Lower leg skin (tissue), 4 donors: ENCODE measurements around the gene ELF1. TPM values are rescaled to one million over a fixed set of nuclear protein-coding genes. Genes with fewer than 3 reads are reported as not detected.
"Not testable (repeated sequence)": the region's sequence is repeated elsewhere in the genome, so short reads cannot be mapped to it uniquely, and the experiment has no call there.

Experiments
- DNase-seq, 2 donors: peaks; one replicate each; pipeline ENCODE4 v3.0.0-alpha.2; 2019; ENCODE audit warnings: low spot score in 2 of 2
- H3K4me3 ChIP-seq: fragments of 200-600 bp; sonication (generic); 2 replicates; pipeline ENCODE4 v1.5.1; 2017; ENCODE audit warnings: mild to moderate bottlenecking, low read depth; ENCODE audit not compliant: poor library complexity, severe bottlenecking
- POLR2A ChIP-seq, 2 donors: fragments of 450-650 bp; IDR thresholded peaks; one replicate each; pipeline ENCODE4 v1.6.1; 2016 to 2017; ENCODE audit warnings: antibody characterized with exemption in 2 of 2, mild to moderate bottlenecking in 1 of 2, moderate library complexity in 1 of 2
- WGBS, 2 donors: methylation state at CpG; one replicate each; pipeline ENCODE4 v1.1.5; 2018; 5-methylcytosine and 5-hydroxymethylcytosine counted together
- intact Hi-C: fragments of 100-400 bp; cut with DNase I; formaldehyde crosslinking; loops from one replicate; pipeline ENCODE4 v1.15.0; 2023; ENCODE audit warnings: low total_unique reads
- total RNA-seq, 4 donors: library from RNA; depleted of rRNA; stranded (reverse); fragments of >200 nt; gene quantifications; one replicate each; pipeline ENCODE4 v1.1.0, GENCODE V29; 2016
- TF ChIP-seq, protein P1 (sequence below), 3 donors: fragments of 450-650 bp; IDR thresholded peaks; one replicate each; pipeline ENCODE4 v1.5.1; 2016; ENCODE audit warnings: antibody characterized with exemption in 3 of 3, mild to moderate bottlenecking in 3 of 3, moderate library complexity in 2 of 3

The ELF1 gene
- total RNA-seq, 4 donors from 2014 or later: 112 to 137 (median 125) TPM

DNA sequence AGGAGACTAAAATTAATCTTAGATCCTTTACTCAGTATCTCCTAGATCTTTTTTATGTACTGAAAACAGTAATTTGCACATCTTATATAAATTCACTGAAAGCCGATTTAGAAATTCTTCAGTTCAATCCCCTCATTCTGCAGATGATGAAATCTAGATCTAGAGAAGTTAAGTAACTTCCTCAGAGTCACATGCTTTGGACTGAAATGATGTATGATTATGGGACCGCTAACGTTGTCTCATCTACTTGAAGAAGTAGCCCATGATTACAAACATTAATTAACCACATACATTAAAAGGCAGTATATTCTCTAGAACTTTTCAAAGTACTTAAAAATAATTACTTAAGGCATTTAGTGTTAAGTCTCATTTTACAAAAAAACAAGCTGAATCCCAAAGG is 37.8 kb downstream of the ELF1 start:
- intact Hi-C loops: loop anchor here (2.0 kb wide), 1 partner anchor 49 kb away; no protein-coding TSS in a partner anchor
- no peak overlapping the region for H3K4me3 ChIP-seq
- WGBS, 2 donors: 67 to 77% methylated on average over 3 of the region's 3 CpGs
- TF ChIP-seq POLR2A (IDR thresholded peaks at IDR 0.05): no peak
- TF ChIP-seq, protein P1, sequence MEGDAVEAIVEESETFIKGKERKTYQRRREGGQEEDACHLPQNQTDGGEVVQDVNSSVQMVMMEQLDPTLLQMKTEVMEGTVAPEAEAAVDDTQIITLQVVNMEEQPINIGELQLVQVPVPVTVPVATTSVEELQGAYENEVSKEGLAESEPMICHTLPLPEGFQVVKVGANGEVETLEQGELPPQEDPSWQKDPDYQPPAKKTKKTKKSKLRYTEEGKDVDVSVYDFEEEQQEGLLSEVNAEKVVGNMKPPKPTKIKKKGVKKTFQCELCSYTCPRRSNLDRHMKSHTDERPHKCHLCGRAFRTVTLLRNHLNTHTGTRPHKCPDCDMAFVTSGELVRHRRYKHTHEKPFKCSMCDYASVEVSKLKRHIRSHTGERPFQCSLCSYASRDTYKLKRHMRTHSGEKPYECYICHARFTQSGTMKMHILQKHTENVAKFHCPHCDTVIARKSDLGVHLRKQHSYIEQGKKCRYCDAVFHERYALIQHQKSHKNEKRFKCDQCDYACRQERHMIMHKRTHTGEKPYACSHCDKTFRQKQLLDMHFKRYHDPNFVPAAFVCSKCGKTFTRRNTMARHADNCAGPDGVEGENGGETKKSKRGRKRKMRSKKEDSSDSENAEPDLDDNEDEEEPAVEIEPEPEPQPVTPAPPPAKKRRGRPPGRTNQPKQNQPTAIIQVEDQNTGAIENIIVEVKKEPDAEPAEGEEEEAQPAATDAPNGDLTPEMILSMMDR (IDR thresholded peaks at IDR 0.05): no peak
- DNase-seq: no peak

DNA sequence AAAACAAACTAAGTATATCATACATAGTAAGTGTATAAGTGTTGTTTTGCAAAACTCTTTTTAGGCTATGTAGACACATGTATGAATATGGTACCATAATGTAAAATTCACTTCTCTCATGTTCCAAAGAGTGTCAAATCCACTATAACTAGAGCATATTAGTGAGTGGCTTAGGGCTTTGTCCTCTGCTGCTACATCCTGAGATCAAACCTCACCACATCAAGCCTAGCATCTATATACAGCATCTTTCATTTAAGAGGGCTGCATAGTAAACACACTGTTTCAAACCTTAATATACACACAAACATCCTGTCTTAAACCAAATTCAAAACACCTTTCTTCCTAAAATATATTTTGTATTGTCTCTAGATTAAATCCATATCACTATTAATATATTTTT is 38.7 kb downstream of the ELF1 start:
- H3K4me3 ChIP-seq: no peak overlapping the region
- no peak for DNase-seq
- intact Hi-C loops: loop anchor here (2.0 kb wide), 1 partner anchor 50 kb away; no protein-coding TSS in a partner anchor
- TF ChIP-seq, protein P1 (IDR thresholded peaks at IDR 0.05): no peak
- TF ChIP-seq POLR2A (IDR thresholded peaks at IDR 0.05): no peak

DNA sequence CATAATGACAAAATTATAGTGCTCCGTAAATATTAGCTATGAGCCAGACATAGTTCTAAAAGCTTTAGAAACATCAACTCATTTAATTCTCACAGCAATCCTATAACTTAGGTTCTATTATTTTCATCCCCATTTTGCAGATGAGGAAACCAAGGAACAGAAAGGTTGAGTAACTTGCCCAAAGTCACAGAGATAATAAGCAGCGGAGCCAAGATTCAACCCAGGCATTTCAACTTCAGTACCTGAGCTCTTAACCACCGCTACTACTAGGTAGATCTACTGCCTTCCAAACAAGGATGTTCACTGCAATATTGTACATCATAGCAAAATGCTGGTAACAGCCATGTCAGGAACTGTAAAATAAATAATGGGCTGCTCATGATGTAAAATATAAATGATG is 39.9 kb downstream of the ELF1 start:
- no peak for DNase-seq
- WGBS, 2 donors: 88 to 89% methylated on average over 3 of the region's 3 CpGs
- no peak overlapping the region for H3K4me3 ChIP-seq
- no peak for TF ChIP-seq POLR2A (IDR thresholded peaks at IDR 0.05)
- TF ChIP-seq, protein P1 (IDR thresholded peaks at IDR 0.05): no peak
- intact Hi-C loops: no loop called here

DNA sequence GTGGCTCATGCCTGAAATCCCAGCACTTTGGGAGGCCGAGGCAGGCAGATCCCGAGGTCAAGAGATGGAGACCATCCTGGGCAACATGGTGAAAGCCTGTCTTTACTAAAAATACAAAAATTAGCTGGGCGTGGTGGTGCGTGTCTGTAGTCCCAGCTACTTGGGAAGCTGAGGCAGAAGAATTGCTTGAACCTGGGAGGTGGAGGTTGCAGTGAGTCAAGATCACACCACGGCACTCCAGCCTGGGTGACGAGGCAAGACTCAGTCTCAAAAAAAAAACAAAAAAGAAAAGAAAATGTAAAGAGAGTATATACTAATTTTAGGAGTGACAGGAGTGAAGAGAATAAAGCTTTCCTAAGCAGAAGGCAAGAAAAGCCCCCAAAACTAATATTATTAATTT is 41.0 kb downstream of the ELF1 start:
- intact Hi-C loops, DNase-seq, H3K4me3 ChIP-seq: not testable (repeated sequence)
- 80 to 85% methylated on average over 6 of the region's 6 CpGs for WGBS, 2 donors

DNA sequence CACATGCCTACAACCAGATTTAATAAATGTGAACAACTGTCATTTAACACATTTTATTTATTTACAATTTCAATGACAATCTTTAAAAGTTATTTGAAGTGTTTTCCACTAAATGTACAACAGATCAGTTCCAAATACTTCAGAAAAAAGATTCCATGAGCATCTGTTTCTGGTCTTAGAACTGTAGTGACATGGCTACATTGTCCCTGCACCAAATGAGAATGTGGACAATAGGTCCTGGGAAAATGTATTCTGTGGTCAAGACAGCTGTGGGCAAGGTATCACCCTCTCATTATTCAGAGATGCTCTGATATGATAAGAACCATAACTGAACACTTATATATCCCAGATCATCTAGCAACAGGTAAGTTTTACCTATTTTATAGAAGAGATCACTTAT is 43.7 kb downstream of the ELF1 start:
- no peak for DNase-seq
- TF ChIP-seq, protein P1 (IDR thresholded peaks at IDR 0.05): no peak
- TF ChIP-seq POLR2A (IDR thresholded peaks at IDR 0.05): no peak
- intact Hi-C loops: no loop called here
- H3K4me3 ChIP-seq: no peak overlapping the region

DNA sequence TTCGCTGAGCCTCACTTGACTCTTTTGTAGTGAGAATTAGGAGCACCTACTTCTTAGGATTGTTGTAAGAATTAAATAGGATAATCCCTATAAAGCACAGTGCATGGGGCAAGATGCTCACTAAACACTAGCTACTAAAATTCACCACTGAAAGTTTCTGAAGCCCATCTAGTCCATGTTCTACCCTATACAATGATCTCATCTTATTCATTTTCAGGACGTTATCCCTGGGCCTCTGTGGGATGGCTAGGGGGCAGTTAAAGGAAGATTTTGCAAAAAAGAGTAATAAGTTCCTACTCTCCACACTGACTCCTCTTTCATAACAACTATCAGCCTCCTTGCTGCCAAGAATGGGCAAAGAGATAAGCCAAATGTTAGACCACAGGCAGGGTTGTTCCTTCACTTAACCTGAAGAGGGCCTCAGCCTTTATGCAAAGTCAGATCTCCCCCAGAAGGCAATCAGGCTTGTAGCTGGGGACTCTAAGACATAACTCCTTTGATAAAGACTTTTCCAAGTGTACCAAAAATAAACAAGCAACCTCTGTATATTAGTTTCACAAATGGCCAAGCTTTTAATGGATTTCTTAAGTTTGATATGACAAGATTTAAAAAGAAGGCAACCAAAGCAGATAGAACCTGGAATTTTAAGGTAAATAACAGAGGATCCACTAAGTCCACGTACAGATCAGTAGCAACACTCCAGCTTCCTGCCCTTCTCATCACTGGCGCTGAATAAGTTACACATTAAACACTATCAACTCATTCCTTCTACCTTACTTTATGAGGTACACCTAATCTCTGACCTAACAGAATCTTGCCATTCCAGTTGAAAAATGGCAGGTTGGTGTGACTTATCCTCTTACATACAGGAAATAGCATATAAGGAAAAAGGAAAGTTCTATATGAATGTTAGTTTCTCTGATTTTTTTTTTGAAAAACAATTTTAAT is 44.4 kb downstream of the ELF1 start:
- 49 to 52% methylated on average over 4 of the region's 4 CpGs for WGBS, 2 donors
- no peak overlapping the region for H3K4me3 ChIP-seq
- no peak for DNase-seq
- intact Hi-C loops: no loop called here
- TF ChIP-seq POLR2A (IDR thresholded peaks at IDR 0.05): no peak
- TF ChIP-seq, protein P1 (IDR thresholded peaks at IDR 0.05): no peak
